ENCODE results near the gene INAFM2. TPM values are rescaled to one million over a fixed set of nuclear protein-coding genes. Genes with fewer than 3 reads are reported as not detected.

The INAFM2 gene
- total and polyA plus RNA-seq, 2 donors (not counting 3 experiments of a cell fraction or from before 2014, with no cell fraction given) = 10.4 to 24.1 TPM

- H3K9ac ChIP-seq (replicated peaks; ENCODE audit: extremely low read depth, insufficient read depth, low read length) = no peak overlapping the region
These were observed 6.6 kb upstream of the INAFM2 start for GRCh38 chr15:40316931-40317330.

DNA sequence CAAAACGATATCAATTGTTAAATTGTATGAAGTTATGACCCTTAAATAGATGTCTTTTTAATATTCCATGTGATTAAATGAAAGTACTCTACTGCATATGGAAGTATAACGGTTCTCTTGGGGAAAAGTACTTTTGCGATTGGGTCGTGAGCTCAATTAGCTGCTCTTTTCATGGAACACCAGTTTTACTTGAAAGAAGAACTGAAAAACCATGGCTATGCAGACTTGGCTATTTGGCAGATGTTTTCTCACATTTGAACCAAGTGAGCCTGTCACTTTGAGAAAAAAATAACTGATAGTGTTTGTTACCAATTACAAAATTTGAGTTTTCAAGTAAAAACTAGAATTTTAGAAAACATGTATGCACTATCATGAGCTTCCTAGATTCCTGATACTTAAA, 5.9 kb upstream of the INAFM2 start:
- no peaks in the 10 kb centered on the region for H3K27me3 ChIP-seq (ENCODE audit: control insufficient read depth in 2 of 2, insufficient read depth in 2 of 2, low read length in 2 of 2)
- POLR2A ChIA-PET = no interaction called here
- dilution Hi-C loops (cut with MboI; ENCODE audit: extremely low pct_ligation_motif_present, low sequenced_read_pairs) (no loop called here), intact Hi-C loops (cut with micrococcal nuclease) (no loop called here)
- no peaks in the 10 kb centered on the region for H3K36me3 ChIP-seq (ENCODE audit: control insufficient read depth in 2 of 2, extremely low read depth in 1 of 2, insufficient read depth in 2 of 2, low read length in 2 of 2)
- H2AFZ ChIP-seq (ENCODE audit: low read depth, low read length) = no peak overlapping the region
- FAIRE-seq (no peak), DNase-seq (ENCODE audit: low read depth, low spot score) (no peak)
- H3K4me1 ChIP-seq (ENCODE audit: control insufficient read depth, extremely low read depth, insufficient read depth, low read length) = peaks cover 32% of the 10 kb centered on the region
- no TSS peak for BruUV-seq (replicated peaks)
- H3K9me1 ChIP-seq (replicated peaks; ENCODE audit: control insufficient read depth, extremely low read depth, insufficient read depth, low read length) = no peaks in the 10 kb centered on the region
- CTCF ChIA-PET = interaction anchor here (1.5 to 15.0 kb wide), 3 partner anchors 8 to 32 kb away, joined by 3 to 287 read pairs (median 10); partner anchors contain the start of gene CCDC9B
- no peaks in the 10 kb centered on the region for H4K20me1 ChIP-seq (replicated peaks; ENCODE audit: control insufficient read depth, extremely low read depth, insufficient read depth, low read length)
- H3K79me2 ChIP-seq (ENCODE audit: control insufficient read depth, insufficient read depth, low read length) = no peaks in the 10 kb centered on the region
- no peak overlapping the region for H3K9ac ChIP-seq (replicated peaks; ENCODE audit: extremely low read depth, insufficient read depth, low read length)
- TF ChIP-seq EZH2 (IDR thresholded peaks at IDR 0.05; ENCODE audit: borderline replicate concordance, low read depth, low read length, severe bottlenecking) = no peak
- TF ChIP-seq FOS (IDR thresholded peaks at IDR 0.05; ENCODE audit: borderline replicate concordance, insufficient read depth, low read length) = no peak
- TF ChIP-seq, protein P1, sequence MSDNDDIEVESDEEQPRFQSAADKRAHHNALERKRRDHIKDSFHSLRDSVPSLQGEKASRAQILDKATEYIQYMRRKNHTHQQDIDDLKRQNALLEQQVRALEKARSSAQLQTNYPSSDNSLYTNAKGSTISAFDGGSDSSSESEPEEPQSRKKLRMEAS (IDR thresholded peaks at IDR 0.05; ENCODE audit: insufficient read depth, insufficient read length) = no peak
- no peak for TF ChIP-seq JUN (IDR thresholded peaks at IDR 0.05; ENCODE audit: borderline replicate concordance, insufficient read depth, insufficient read length, low read depth)
- no peak for TF ChIP-seq POLR2A (IDR thresholded peaks at IDR 0.05; ENCODE audit: low read depth, low read length)
- TF ChIP-seq POLR2AphosphoS5 (IDR thresholded peaks at IDR 0.05; ENCODE audit: insufficient read depth, low read depth, low read length) = no peak
- TF ChIP-seq GATA2 (IDR thresholded peaks at IDR 0.05; ENCODE audit: insufficient read depth, insufficient read length, low read depth, low read length) = no peak
- no peak for TF ChIP-seq CTCF (IDR thresholded peaks at IDR 0.05; ENCODE audit: extremely low read depth in 1 of 2, insufficient read depth in 1 of 2, low read depth in 1 of 2, low read length in 2 of 2)
- TF ChIP-seq MYC (IDR thresholded peaks at IDR 0.05; ENCODE audit: low read depth, low read length) = no peak
- no peak overlapping the region for H3K27ac ChIP-seq (ENCODE audit: insufficient read depth, low read depth, low read length)
- H3K9me3 ChIP-seq (replicated peaks; ENCODE audit: control insufficient read depth, insufficient read depth, low read length) = no peaks in the 10 kb centered on the region
- no peak overlapping the region for H3K4me3 ChIP-seq (replicated peaks in 1 of 3; ENCODE audit: insufficient read depth in 1 of 3, low read depth in 1 of 3, low read length in 3 of 3)
- H3K4me2 ChIP-seq (ENCODE audit: insufficient read depth, low read length) = no peak overlapping the region

More at GRCh38 chr15:40316931-40317330, 6.6 kb upstream of the INAFM2 start:
- dilution Hi-C loops (cut with MboI; ENCODE audit: extremely low pct_ligation_motif_present, low sequenced_read_pairs) (no loop called here), intact Hi-C loops (cut with micrococcal nuclease) (no loop called here)
- ChIA-PET CTCF (interaction anchor here (1.5 to 15.0 kb wide), 3 partner anchors 21 to 38 kb away, joined by 3 to 403 read pairs (median 287); partner anchors contain the start of gene CCDC9B), POLR2A (no interaction called here)
- Histone ChIP-seq H3K27me3 (ENCODE audit: control insufficient read depth in 2 of 2, insufficient read depth in 2 of 2, low read length in 2 of 2) (no peaks in the 10 kb centered on the region), H3K36me3 (ENCODE audit: control insufficient read depth in 2 of 2, extremely low read depth in 1 of 2, insufficient read depth in 2 of 2, low read length in 2 of 2) (no peaks in the 10 kb centered on the region), H3K9me3 (replicated peaks; ENCODE audit: control insufficient read depth, insufficient read depth, low read length) (no peaks in the 10 kb centered on the region), H3K4me1 (ENCODE audit: control insufficient read depth, extremely low read depth, insufficient read depth, low read length) (peaks cover 32% of the 10 kb centered on the region), H3K79me2 (ENCODE audit: control insufficient read depth, insufficient read depth, low read length) (no peaks in the 10 kb centered on the region), H3K4me2 (ENCODE audit: insufficient read depth, low read length) (no peak overlapping the region), H2AFZ (ENCODE audit: low read depth, low read length) (no peak overlapping the region), H4K20me1 (replicated peaks; ENCODE audit: control insufficient read depth, extremely low read depth, insufficient read depth, low read length) (no peaks in the 10 kb centered on the region), H3K9me1 (replicated peaks; ENCODE audit: control insufficient read depth, extremely low read depth, insufficient read depth, low read length) (no peaks in the 10 kb centered on the region), H3K27ac (ENCODE audit: insufficient read depth, low read depth, low read length) (no peak overlapping the region), H3K4me3 (replicated peaks in 1 of 3; ENCODE audit: insufficient read depth in 1 of 3, low read depth in 1 of 3, low read length in 3 of 3) (no peak overlapping the region)
- BruUV-seq (replicated peaks) = no TSS peak
- no peak for FAIRE-seq
- no peak for TF ChIP-seq POLR2AphosphoS5 (IDR thresholded peaks at IDR 0.05; ENCODE audit: insufficient read depth, low read depth, low read length)
- no peak for DNase-seq (ENCODE audit: low read depth, low spot score)
